DND-41 (cell line): ENCODE measurements around the gene ZNF181.

Experiments used
- CTCF ChIP-seq: IDR thresholded peaks from 2 replicates; pipeline ENCODE4 v1.5.1; 2012; ENCODE audit warnings: borderline replicate concordance, low read length, moderate library complexity, mild to moderate bottlenecking; ENCODE audit not compliant: poor library complexity, severe bottlenecking; ENCODE audit errors: extremely low read depth
- EZH2 ChIP-seq: IDR thresholded peaks from 3 replicates; pipeline ENCODE4 v1.6.1; 2012; ENCODE audit warnings: borderline replicate concordance, low read depth, mild to moderate bottlenecking, moderate library complexity, low read length, inconsistent platforms; ENCODE audit not compliant: severe bottlenecking

- TF ChIP-seq CTCF (no peak), EZH2 (no peak)
These were observed 26.4 kb upstream of the ZNF181 start for GRCh38 chr19:34707661-34708060.
